ENCODE results near the gene MTX2.

GRCh38 chr2:176331646-176332045, 62.4 kb downstream of the MTX2 start:
- no peak for TF ChIP-seq POLR2AphosphoS5 (IDR thresholded peaks at IDR 0.05)
- TF ChIP-seq CTCF (IDR thresholded peaks at IDR 0.05): no peak

All from stomach (tissue), 4 donors.